Measurements from ENCODE around the gene CCDC158.
"Not testable (repeated sequence)": the region's sequence is repeated elsewhere in the genome, so short reads cannot be mapped to it uniquely, and the experiment has no call there.

Gene CCDC158

DNA sequence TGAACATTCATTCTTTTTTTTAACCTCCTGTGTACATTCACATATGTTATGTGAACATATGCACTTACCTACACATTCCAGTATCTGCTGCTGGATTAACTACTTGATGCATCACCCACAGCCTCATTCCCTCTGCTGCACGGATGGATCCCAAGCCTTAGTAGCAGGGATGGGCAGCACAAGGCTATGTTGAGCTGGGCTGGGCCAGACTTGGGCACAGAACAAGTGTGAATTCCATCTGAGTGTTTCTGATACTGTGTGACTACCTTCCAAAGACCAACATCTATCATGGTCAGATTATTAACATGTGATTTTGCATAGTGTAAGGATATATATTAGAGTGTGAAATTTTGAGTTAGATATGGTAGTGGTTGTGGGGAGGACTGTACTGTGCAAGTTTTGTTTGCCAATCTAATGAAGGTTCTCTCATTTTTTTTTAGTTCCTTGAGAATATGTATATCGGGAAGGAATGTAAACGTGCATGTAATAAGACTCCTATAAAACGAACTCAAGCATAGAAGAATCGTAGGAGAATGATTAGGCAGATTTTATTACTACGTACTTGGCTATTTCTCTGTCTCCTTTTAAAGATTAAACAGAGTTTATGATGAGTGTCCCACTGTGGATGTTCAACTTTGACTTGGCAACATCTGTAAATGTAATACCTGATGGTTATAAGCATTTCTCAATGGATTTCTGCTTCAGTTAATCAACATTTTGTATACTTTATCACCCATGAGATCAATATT is 137.8 kb downstream of the CCDC158 start:
- no peaks in the 10 kb centered on the region for H3K27me3 ChIP-seq
- H3K4me3 ChIP-seq, result no peak overlapping the region
- no peaks in the 10 kb centered on the region for H3K9me3 ChIP-seq
- H3K36me3 ChIP-seq, result no peaks in the 10 kb centered on the region
- no peaks in the 10 kb centered on the region for H3K4me1 ChIP-seq
- intact Hi-C loops (cut with DNase I; ENCODE audit: low total_unique reads), result no loop called here
- DNase-seq, result no peak
- TF ChIP-seq, protein P1, sequence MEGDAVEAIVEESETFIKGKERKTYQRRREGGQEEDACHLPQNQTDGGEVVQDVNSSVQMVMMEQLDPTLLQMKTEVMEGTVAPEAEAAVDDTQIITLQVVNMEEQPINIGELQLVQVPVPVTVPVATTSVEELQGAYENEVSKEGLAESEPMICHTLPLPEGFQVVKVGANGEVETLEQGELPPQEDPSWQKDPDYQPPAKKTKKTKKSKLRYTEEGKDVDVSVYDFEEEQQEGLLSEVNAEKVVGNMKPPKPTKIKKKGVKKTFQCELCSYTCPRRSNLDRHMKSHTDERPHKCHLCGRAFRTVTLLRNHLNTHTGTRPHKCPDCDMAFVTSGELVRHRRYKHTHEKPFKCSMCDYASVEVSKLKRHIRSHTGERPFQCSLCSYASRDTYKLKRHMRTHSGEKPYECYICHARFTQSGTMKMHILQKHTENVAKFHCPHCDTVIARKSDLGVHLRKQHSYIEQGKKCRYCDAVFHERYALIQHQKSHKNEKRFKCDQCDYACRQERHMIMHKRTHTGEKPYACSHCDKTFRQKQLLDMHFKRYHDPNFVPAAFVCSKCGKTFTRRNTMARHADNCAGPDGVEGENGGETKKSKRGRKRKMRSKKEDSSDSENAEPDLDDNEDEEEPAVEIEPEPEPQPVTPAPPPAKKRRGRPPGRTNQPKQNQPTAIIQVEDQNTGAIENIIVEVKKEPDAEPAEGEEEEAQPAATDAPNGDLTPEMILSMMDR (IDR thresholded peaks at IDR 0.05), result no peak
- H3K27ac ChIP-seq, result no peak overlapping the region

DNA sequence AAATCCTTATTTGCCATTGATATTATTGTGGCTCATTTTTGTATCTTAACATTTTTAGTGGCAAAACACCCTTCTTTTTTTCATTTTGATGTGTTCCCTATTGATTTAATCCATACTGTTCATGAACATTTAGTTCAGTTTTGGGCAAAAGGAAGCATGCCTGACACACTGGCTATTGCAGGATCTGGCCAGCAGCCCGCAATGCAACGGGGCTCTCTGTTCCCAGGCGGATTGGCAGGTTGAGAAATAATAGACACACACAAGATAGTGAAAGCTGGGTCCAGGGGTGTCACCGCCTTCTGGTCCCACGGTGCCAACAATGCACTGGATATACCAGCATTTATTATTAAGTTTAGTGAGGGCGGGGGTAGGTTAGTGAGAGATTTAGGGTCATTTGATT is 139.3 kb downstream of the CCDC158 start:
- DNase-seq; H3K27me3 ChIP-seq; H3K4me3 ChIP-seq; intact Hi-C loops (cut with DNase I; ENCODE audit: low total_unique reads); H3K4me1 ChIP-seq; H3K27ac ChIP-seq; H3K9me3 ChIP-seq; H3K36me3 ChIP-seq: not testable (repeated sequence)

DNA sequence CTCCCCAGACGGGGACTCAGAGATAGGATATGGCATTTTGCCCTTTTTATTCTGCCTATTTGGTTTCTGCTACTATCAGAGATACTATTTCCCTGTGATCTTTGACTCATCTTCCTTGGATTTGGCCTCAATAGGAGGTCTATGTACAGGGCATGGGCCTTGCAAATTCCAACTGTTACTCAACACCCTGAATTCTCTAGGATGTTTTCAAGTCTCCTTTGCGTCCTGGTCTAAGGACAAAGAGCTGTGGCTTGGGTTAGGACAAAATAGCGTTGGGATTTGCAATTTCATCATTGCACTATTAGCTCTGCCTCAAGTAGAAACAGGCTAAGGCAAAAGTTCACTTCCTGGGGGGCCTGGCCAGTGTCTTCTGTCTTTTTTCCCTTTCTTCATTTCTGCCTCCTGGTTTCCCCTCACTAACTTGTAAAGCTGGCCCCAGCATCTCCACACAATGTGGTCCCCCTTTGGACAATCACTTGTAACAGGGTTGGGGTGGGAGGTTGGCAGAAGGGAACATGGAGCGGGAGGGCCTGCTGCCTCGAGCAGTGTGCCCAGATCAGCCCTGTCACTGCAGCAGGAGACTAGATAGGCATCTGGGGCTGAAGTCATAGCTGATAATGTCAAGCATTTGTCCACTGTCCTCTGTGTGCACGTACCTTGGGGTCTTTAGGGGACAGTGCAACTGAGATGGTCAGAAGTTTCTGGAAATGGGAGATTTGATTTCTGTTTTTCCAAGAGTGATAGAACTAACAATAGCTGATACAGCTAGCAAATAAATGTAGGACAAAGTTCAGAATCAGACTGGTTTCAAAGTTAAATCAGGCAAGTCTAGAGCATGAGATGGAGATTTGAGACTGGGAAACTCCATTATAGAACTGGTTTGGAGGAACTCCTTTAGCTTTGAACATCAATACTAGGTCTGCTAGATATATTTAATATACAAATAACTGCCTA is 140.2 kb downstream of the CCDC158 start:
- DNase-seq, result no peak
- intact Hi-C loops (cut with DNase I; ENCODE audit: low total_unique reads), result no loop called here
- H3K27ac ChIP-seq, result no peak overlapping the region

DNA sequence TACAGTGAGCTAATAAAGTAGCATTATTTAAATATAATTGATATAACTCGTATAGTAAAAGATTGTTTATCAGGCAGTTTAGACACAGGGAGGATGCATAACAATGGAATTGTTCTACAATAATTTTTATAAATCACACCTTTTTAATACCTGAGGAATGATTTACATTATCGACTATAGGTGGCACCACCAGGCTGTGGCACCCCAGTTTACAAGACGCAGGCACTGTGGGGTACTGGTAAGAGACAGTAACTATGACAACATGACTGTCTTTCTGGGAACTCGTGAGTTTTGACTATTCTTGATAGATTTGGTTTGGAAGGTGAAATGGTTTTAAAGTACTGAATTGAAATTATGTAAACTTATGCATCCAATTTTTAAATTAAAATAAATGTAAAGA is 141.5 kb downstream of the CCDC158 start:
- intact Hi-C loops (cut with DNase I; ENCODE audit: low total_unique reads), result no loop called here
- TF ChIP-seq, protein P1 (IDR thresholded peaks at IDR 0.05), result no peak
- H3K4me1 ChIP-seq, result no peaks in the 10 kb centered on the region
- DNase-seq, result no peak
- no peak overlapping the region for H3K27ac ChIP-seq
- no peaks in the 10 kb centered on the region for H3K36me3 ChIP-seq
- no peaks in the 10 kb centered on the region for H3K27me3 ChIP-seq
- no peaks in the 10 kb centered on the region for H3K9me3 ChIP-seq
- no peak overlapping the region for H3K4me3 ChIP-seq

More for the DNA sequence above, 140.2 kb downstream of the CCDC158 start:
- TF ChIP-seq, protein P1 (IDR thresholded peaks at IDR 0.05), result no peak
- Histone ChIP-seq H3K9me3 (no peaks in the 10 kb centered on the region), H3K36me3 (no peaks in the 10 kb centered on the region), H3K4me3 (no peak overlapping the region), H3K4me1 (no peaks in the 10 kb centered on the region), H3K27me3 (no peaks in the 10 kb centered on the region)

DNA sequence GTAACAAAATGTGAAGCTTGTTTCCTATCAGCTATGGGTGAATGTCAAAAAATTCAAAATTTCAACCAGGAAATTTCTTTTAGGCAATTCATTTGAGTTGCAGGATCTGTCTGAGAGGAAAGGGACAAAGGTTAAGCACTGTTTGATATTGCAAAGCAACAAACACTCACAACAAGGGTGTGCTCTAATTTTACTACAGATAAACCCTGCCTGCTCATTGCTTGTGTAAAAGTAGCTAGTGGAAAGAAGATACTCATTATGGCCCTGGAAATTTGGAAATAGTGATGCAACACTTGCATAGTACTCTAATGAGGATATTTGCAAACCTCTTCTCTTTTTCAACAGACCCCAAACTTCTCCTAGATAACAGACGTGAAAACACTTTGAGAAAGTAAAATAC is 142.4 kb downstream of the CCDC158 start:
- Histone ChIP-seq H3K27me3 (no peaks in the 10 kb centered on the region), H3K4me1 (no peaks in the 10 kb centered on the region), H3K36me3 (no peaks in the 10 kb centered on the region), H3K9me3 (no peaks in the 10 kb centered on the region), H3K27ac (no peak overlapping the region), H3K4me3 (no peak overlapping the region)
- intact Hi-C loops (cut with DNase I; ENCODE audit: low total_unique reads), result no loop called here
- DNase-seq, result no peak
- TF ChIP-seq, protein P1 (IDR thresholded peaks at IDR 0.05), result no peak

DNA sequence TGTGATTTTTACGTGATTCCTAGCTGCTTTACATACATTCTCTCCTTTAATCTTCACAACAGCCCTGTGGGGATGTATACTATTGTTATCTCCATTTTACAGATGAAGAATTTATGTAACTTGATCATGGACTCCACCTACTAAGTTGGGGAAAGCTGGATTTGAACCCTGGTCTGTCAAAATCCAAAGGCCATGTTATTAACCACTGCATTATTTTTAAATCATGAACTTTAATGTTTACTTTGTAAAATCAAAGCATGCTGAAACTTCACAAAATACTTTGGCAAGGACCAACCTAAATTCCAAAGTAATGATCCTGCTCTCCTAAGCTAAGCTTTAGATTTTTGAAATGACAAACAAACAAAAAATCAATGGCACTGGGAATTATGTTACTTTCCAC is 143.3 kb downstream of the CCDC158 start:
- Histone ChIP-seq H3K4me1 (no peaks in the 10 kb centered on the region), H3K27ac (no peak overlapping the region), H3K36me3 (no peaks in the 10 kb centered on the region), H3K27me3 (no peaks in the 10 kb centered on the region), H3K4me3 (no peak overlapping the region), H3K9me3 (no peaks in the 10 kb centered on the region)
- intact Hi-C loops (cut with DNase I; ENCODE audit: low total_unique reads), result no loop called here
- TF ChIP-seq, protein P1 (IDR thresholded peaks at IDR 0.05), result no peak
- DNase-seq, result no peak
